ENCODE data around the gene OR10H4.
"Not testable (repeated sequence)": the region's sequence is repeated elsewhere in the genome, so short reads cannot be mapped to it uniquely, and the experiment has no call there.

The OR10H4 gene, protein sequence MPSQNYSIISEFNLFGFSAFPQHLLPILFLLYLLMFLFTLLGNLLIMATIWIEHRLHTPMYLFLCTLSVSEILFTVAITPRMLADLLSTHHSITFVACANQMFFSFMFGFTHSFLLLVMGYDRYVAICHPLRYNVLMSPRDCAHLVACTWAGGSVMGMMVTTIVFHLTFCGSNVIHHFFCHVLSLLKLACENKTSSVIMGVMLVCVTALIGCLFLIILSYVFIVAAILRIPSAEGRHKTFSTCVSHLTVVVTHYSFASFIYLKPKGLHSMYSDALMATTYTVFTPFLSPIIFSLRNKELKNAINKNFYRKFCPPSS
- total RNA-seq = 0 reads per million in 4 donors

GRCh38 chr19:15948223-15949058, at the start of gene OR10H4:
Gene OR10H4, plus strand, starts transcription at chr19:15949008. Its CDS starts 0 bp downstream, at chr19:15949008.
- no peak for DNase-seq

- DNase-seq = not testable (repeated sequence)
Observed at GRCh38 chr19:15899561-15899960, 49.2 kb upstream of the OR10H4 start.

DNA sequence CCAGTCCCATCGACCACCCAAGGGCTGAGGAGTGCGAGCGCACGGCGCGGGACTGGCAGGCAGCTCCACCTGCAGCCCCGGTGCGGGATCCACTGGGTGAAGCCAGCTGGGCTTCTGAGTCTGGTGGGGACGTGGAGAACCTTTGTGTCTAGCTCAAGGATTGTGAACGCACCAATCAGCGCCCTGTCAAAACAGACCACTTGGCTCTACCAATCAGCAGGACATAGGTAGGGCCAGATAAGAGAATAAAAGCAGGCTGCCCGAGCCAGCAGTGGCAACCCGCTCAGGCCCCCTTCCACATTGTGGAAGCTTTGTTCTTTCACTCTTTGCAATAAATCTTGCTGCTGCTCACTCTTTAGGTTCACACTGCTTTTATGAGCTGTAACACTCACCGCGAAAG, 48.8 kb upstream of the OR10H4 start:
- not testable (repeated sequence) for DNase-seq

GRCh38 chr19:15900504-15900903, 48.3 kb upstream of the OR10H4 start:
- no peak for DNase-seq

- DNase-seq = no peak
Observed at GRCh38 chr19:15902254-15902653, 46.6 kb upstream of the OR10H4 start.

DNA sequence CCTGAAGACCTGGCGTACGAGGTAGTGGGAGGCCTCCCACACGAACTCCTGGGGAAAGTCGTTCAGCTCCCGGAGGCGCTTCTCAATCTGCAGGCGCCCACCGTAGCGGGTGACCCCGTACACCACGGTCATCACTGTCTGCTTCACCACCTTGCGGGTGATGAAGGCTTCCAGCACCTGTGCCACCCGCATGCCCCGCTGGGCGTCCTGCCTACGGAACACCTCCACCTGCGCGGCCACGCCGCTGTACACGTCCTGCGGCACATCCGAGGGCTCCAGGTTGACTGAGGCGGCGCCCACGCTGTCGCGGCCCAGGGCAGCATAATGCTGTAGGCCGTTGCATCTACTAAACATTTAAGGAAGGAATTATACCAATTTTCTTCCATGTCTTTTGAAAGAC, 45.9 kb upstream of the OR10H4 start:
- not testable (repeated sequence) for DNase-seq

DNA sequence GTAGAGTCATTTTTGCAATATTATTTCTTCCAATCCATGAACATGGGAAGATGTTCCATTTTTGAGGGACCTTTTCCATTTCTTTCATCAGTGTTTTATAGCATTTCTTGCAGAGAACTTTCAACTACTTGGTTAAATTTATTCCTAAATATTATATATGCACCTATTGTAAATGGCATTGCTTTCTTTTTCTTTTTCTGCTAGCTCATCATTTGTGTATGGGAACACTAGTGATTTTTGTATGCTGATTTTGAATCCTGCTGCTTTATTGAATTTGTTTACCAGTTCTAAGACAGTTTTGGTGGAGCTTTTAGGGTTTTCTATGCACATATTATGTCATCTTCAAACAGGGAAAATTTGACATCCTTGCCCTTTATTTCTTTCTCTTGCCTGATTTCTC, 43.8 kb upstream of the OR10H4 start:
- no peak for DNase-seq

GRCh38 chr19:15911599-15912235, 37.1 kb upstream of the OR10H4 start:
- no peak for DNase-seq

- DNase-seq = no peak
Observed at GRCh38 chr19:15913384-15913783, 35.4 kb upstream of the OR10H4 start.

DNA sequence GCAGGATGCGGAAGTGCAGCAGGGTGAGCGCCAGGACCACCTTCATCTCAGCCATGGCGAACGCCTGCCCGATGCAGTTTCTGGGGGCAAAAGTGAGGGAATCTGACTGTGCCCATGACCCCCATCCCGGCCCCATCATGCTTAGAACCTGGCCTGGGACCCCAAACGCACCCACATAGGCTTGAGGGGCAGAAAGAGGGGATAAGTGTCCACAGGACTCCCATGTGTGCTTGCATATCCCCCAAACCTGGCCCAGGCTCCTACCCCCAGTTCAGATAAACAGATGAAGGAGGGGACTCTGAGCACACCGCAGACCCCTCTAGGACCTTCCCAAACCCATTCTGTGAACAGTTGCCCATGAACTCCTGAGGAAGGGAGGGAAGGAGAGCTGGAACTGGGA, 35.0 kb upstream of the OR10H4 start:
- no peak for DNase-seq

- DNase-seq = no peak
Observed at GRCh38 chr19:15915109-15915508, 33.7 kb upstream of the OR10H4 start.

DNA sequence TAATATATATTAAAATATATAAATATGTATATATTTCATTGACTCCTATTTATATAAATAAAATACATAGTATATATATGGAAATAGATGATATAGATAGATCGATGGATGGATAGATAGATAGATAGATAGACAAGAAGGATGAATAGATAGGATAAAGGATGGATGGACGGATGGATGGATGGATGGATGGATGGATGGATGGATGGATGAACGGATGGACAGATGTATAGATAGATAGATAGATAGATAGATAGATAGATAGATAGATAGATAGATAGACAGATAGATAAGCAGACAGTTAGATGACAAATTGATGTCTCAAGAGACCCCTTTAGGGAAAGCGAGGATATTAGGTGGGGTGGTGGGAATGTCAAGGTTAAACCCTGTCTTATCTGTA, 29.6 kb upstream of the OR10H4 start:
- no peak for DNase-seq

- no peak for DNase-seq
Observed at GRCh38 chr19:15922021-15922420, 26.8 kb upstream of the OR10H4 start.

DNA sequence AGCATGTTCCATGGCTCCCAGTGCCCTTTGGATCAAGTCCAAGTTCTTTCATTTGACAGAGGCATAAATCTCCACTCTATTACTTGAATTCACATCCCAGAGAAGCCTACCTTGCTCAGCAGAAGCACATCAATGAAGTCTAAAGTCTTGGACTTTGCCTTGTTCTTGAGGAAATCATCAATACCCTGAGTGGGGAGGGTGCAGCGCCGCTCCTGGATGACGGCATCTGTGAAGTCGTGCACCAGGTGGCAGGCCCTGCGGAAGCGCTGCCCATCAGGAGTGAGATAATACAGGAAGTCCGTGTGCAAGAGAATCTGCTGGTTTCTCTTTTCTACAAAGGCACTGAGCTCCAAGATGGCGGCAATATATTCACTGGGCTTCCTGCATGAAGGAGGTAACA, 25.1 kb upstream of the OR10H4 start:
- DNase-seq = no peak

GRCh38 chr19:15926484-15926883, 22.3 kb upstream of the OR10H4 start:
- DNase-seq = no peak

- DNase-seq = no peak
Observed at GRCh38 chr19:15928321-15928720, 20.5 kb upstream of the OR10H4 start.

- not testable (repeated sequence) for DNase-seq
Observed at GRCh38 chr19:15933761-15934331, 15.0 kb upstream of the OR10H4 start.

- DNase-seq = no peak
Observed at GRCh38 chr19:15934332-15935078, 14.3 kb upstream of the OR10H4 start, which contains the start of gene CYP4F11. Gene CYP4F11, minus strand, starts transcription at chr19:15934529. Its CDS starts 121 bp downstream, at chr19:15934408.

DNA sequence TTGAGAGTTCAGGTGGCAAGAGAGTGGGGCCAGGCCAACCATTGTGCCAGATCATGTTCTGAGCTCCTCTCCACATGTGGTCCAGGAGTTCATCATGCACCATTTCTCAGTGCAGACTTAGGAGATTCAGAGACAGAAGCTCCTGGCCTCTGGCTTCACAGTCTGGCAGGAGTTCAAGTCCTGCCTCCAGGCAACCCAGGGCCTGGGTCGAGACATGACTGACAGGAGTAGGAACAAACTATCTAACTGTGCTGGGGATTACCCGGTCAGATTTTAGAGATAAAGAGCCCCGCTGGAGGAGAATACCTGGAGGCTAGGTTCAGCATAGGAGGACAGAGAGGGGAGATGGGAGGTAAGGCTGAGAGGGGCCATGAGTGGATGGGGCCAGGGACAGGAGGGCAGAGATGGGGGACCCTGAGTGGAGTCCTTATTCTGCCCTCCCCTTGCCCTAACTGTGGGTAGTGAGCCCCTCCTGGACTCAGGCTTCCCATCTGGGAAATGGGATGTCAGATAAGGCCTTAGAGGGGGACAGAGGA, 13.6 kb upstream of the OR10H4 start:
- no peak for DNase-seq

DNA sequence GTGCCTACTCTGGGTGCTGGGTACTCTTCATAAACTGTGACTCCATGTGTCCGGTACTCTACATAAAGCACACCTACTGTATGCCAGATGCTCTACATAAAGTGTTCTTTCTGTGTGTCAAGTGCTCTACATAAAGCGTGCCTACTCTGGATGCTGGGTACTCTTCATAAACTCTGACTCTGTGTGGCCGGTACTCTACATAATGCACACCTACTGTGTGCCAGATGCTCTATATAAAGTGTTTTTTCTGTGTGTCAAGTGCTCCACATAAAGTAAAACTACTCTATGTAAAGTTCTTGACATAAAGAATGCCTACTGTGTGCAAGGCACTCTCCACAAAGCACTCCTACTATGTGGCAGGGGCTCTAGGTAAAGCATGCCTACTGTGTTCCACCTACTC, 12.6 kb upstream of the OR10H4 start:
- DNase-seq = no peak

- DNase-seq = no peak
Observed at GRCh38 chr19:15936950-15937349, 11.9 kb upstream of the OR10H4 start.

GRCh38 chr19:15937771-15938170, 11.0 kb upstream of the OR10H4 start:
- no peak for DNase-seq
